ENCODE results near the gene DPAGT1.
"Not testable (repeated sequence)": the region's sequence is repeated elsewhere in the genome, so short reads cannot be mapped to it uniquely, and the experiment has no call there.

DPAGT1 gene

GRCh38 chr11:119115484-119116234, 14.0 kb upstream of the DPAGT1 start:
- no peak for DNase-seq

- no peak for DNase-seq
These were observed 12.7 kb upstream of the DPAGT1 start for GRCh38 chr11:119114351-119114750.

DNA sequence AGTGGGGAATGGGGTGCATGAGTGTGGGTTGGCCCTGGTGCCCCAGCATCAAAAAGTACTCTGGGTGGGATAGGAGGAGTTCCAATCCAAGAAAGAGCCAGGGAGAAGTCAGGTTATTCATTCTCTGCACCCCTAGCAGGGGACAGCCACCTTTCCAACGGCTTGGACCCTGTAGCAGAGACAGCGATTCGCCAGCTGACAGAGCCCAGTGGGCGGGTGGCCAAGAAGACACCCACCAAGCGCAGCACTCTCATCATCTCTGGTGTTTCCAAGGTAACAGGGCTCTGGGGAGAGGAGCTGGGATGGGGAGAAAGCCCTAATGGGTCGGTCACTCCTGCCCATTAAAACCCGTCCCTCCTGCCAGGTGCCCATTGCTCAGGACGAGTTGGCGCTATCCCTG, 12.1 kb upstream of the DPAGT1 start:
- DNase-seq = no peak

DNA sequence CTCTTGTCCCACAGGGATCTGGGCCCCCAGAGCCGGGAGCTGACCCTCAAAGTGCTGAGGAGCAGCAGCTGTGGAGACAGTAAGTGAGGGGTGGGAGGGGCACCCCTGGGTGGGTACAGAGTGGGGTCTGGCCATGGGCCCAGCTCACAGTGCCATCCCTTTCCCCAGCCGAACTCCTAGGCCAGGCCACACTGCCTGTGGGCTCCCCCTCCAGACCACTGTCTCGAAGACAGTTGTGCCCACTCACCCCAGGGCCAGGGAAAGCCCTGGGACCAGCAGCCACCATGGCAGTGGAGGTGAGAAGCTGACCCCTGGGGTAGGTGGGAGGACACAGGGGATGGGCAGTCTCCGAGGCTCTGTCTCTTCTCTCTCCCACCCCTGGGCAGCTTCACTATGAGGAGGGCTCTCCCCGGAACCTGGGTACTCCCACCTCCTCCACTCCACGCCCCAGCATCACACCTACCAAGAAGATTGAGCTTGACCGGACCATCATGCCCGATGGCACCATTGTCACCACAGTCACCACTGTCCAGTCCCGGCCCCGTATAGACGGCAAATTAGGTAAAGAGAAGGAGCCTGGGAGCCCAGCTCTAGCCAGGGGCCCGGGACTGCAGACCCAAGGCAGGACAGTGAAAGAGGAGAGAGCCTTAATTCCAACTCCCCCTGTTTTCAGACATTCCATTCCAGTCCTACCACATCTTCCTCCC, 10.8 kb upstream of the DPAGT1 start:
- no peak for DNase-seq

- no peak for DNase-seq
These were observed 9.8 kb upstream of the DPAGT1 start for GRCh38 chr11:119111361-119111925.

GRCh38 chr11:119110439-119110838, 8.8 kb upstream of the DPAGT1 start:
- DNase-seq = no peak

GRCh38 chr11:119109843-119110242, 8.2 kb upstream of the DPAGT1 start:
- DNase-seq = no peak

DNA sequence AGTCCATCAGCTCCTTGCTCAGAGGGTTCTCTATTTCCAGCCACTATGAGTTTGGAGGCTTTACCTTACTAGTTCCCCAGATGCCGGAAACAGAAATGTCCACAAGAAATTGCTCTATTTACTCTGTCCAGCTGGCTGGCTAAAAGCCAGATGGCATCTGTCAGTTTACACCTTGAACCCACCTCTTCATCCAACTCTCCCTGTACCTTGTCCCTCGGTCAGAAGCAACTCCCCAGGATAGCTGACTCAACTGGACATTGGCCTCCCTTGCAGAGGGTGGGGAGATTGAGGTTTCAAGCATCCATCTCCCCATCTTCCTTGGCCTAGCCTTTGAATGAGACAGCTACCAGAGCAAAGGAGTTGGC, 7.2 kb upstream of the DPAGT1 start:
- DNase-seq = no peak

DNA sequence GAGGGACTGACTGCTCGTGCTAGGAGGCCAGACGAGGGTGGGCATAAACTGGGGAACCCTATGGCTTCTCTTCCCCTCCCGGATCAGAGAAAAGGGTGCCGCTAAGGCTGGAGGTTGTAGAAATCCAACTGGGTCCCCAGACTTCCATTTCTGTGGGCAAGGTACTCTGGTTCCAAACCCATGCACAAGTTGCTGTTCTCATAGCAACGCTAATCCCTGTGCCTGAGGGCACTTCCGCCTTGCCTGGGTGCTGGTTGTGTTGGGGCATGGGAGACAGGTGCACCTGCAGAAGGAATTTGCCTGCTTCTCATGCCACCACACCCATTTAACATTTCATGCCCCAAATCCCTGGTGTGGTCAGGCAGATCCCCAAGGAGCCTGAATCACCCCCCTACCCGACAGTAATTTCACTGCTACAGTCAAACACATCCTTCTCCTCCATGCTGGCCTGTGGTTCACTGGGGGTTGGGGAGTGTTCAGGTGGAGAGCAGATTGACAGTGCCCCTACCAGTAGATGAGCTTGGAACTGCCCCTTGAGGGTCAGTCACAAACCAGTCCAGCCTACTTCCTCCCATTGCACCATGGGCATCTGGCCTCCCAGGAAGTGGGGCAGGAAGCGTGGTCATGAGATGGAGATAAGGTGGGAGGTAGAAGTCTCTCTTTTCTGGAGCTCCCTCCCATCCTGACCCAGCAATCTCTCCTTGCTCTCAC, 6.6 kb upstream of the DPAGT1 start:
- DNase-seq = no peak

GRCh38 chr11:119107538-119108145, 6.0 kb upstream of the DPAGT1 start:
- DNase-seq = no peak

DNA sequence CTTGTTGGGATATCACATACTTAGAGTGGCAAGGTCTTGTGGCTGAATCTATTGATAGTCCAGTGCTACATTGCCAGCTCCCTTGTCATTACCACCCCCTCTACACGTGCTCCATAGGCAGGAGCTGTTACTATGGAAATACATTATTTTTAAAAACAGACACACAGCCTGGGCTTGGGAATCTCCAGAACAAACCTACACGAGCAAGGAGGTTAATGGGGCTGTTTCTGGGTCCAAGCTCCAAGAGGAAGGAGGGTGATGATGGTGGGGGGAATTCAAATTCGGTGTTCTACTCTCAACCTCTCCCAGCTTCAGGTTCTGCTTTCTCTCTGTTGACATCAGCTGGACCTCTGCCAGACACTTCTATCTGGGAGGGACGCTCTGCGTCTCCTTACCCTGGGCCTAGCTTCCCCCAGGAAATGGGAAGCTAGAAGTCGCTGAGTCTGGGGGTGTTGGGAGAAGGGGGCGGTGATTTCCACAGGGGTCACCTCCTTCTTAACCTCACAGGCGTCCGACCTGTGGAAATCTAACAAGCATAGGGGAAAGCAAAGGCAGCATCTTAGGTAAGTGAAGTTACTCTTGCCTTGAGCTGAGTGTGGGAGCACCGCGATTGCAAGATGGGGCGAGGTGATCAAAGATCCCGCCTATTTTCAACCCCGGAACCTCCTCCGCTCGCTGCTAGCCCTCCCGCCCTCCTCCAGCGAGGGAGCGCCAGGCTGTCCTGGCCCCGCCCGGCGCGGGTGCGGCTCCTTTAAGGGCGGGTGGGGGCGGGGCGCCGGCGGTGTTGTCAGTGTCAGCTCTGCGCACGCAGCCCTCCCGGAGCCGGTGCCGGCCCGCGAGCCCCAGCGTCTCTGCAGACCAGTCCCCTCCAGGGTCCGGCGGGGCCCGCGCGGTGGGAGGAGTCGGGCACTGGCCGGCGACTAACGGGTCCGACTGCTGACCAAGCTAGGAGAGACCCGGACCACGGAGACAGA, 5.2 kb upstream of the DPAGT1 start, which contains the start of gene C2CD2L:
Gene C2CD2L (plus strand): TSS at position 781 of the 974 bp plus-strand sequence. CDS start 398 bp downstream, outside the sequence.
- DNase-seq = peak; percentile 81

DNA sequence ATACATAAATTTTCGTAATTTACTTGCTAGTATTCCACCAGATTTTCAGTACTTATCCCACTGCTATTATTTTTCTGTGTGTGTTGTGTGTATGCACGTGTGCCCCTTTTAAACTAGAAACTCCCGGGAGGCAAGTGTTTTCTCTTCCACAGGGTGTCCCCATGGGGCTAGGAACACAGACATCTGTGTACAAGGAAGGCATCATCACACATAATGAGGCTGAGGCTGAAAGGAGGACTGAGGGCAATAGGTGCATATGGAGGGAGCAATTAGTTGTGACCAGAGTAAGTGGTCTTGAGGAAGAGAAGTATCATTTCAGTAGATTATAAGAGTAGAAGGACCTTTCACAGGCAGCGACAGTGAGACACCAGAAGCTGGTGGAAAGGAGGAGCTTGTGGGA, 2.1 kb upstream of the DPAGT1 start:
- DNase-seq = peak; percentile 51

DNA sequence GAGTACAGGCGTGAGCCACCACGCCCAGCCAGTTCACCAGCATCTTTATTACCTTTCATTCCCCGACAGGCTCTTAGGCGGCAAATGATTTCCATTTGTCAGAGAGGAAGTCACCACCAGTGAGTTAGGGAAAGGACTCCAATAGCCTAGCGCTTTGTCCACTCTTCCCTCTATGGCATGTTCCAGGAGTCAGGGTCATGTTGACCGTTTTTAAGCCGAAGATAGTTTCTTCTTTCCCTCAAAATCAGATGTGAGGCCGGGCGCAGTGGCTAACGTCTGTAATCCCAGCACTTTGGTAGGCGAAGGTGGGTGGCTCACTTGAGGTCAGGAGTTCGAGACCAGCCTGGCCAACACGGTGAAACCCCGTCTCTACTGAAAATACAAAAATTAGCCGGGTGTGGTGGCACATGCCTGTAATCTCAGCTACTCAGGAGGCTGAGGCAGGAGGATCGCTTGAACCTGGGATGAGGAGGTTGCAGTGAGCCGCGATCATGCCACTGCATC, 1.6 kb upstream of the DPAGT1 start:
- DNase-seq = not testable (repeated sequence)

GRCh38 chr11:119100994-119101758, 477 bp downstream of the DPAGT1 start:
- DNase-seq = no peak

DNA sequence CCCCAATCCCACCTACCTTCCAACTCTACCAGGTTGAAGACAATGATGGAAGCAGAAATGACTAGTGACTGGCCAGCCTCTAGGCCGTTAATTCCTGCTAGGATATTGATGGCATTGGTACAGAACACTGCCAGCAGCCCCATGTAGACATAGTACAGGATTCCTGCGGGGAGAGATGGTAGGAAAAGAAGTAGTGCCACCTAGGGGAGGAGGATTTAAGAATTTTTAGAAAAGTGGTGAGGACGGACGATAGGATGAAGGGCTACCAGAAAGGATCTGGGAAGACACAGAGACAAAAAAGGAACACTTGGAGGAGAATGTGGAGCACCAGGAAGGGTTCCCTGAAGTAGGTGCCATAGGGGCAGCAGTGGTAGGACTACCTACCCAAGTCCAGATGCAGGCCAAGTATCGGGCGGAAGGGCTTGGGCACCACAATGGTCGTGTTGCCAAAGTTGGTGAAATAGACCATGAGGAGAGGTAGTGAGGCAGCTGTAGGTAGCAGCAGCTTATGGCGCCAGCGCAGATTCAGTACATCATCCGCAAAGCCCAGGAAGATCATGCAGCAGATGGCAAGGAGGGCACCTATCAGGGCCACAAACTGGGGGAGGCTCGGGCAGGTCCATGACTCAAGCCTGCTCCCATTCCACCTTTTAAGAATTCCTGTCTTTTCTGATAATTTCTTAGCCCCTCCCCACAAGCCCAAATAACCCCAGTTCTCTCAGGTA, 1.2 kb downstream of the DPAGT1 start:
- no peak for DNase-seq

- no peak for DNase-seq
These were observed 1.9 kb downstream of the DPAGT1 start for GRCh38 chr11:119099711-119100110.

- peak; percentile 90 for DNase-seq
These were observed 6.4 kb downstream of the DPAGT1 start for GRCh38 chr11:119095066-119095880.

- DNase-seq = no peak
These were observed 6.9 kb downstream of the DPAGT1 start for GRCh38 chr11:119094816-119095065.
